ENCODE measurements around the gene MGAT5.

Gene MGAT5

GRCh38 chr2:134257965-134258683 lies 4.3 kb downstream of the MGAT5 start:
- no peak for DNase-seq

GRCh38 chr2:134258684-134259388 lies 5.0 kb downstream of the MGAT5 start:
- no peak for DNase-seq

- DNase-seq = no peak
Observed at GRCh38 chr2:134259571-134259970, 5.7 kb downstream of the MGAT5 start.

GRCh38 chr2:134259994-134260393 lies 6.1 kb downstream of the MGAT5 start:
- DNase-seq = no peak

- DNase-seq = no peak
Observed at GRCh38 chr2:134260713-134261112, 6.8 kb downstream of the MGAT5 start.

GRCh38 chr2:134261398-134262131 lies 7.7 kb downstream of the MGAT5 start:
- no peak for DNase-seq

GRCh38 chr2:134262684-134263083 lies 8.8 kb downstream of the MGAT5 start:
- no peak for DNase-seq

GRCh38 chr2:134268265-134268664 lies 14.4 kb downstream of the MGAT5 start:
- DNase-seq = no peak

GRCh38 chr2:134269230-134269629 lies 15.4 kb downstream of the MGAT5 start:
- DNase-seq = no peak

- DNase-seq = no peak
Observed at GRCh38 chr2:134269972-134270735, 16.3 kb downstream of the MGAT5 start.

- no peak for DNase-seq
Observed at GRCh38 chr2:134271758-134272157, 17.9 kb downstream of the MGAT5 start.

GRCh38 chr2:134272806-134273205 lies 18.9 kb downstream of the MGAT5 start:
- DNase-seq = no peak

GRCh38 chr2:134273256-134273983 lies 19.5 kb downstream of the MGAT5 start:
- DNase-seq = no peak

GRCh38 chr2:134274121-134274520 lies 20.2 kb downstream of the MGAT5 start:
- DNase-seq = no peak

GRCh38 chr2:134275058-134275862 lies 21.4 kb downstream of the MGAT5 start:
- DNase-seq = no peak

- no peak for DNase-seq
Observed at GRCh38 chr2:134276381-134277172, 22.7 kb downstream of the MGAT5 start.

GRCh38 chr2:134277223-134277622 lies 23.4 kb downstream of the MGAT5 start:
- DNase-seq = no peak

GRCh38 chr2:134278553-134278952 lies 24.7 kb downstream of the MGAT5 start:
- DNase-seq = no peak

- no peak for DNase-seq
Observed at GRCh38 chr2:134279417-134279816, 25.5 kb downstream of the MGAT5 start.

GRCh38 chr2:134280231-134280630 lies 26.4 kb downstream of the MGAT5 start:
- no peak for DNase-seq

GRCh38 chr2:134280726-134281125 lies 26.9 kb downstream of the MGAT5 start:
- DNase-seq = no peak

Data from suppressor macrophage treated with lipopolysaccharide for 4 hours (primary cell).